Astrocyte (in vitro differentiated cells and primary cell): ENCODE measurements around the gene PMP22. TPM values are rescaled to one million over a fixed set of nuclear protein-coding genes. Genes with fewer than 3 reads are reported as not detected.

ENCODE experiments used
- DNase-seq: peaks from one replicate; pipeline ENCODE4 v3.0.0-alpha.2; 2010; ENCODE audit warnings: low read depth
- FAIRE-seq: peaks from 2 replicates; lab custom pipeline; 2011; peaks lifted over from hg19 to GRCh38; lab: Jason Lieb, UNC
- H2AFZ ChIP-seq: 2 replicates; pipeline ENCODE4 v1.6.0; 2012; ENCODE audit warnings: low read depth, low read length, inconsistent platforms
- H3K27ac ChIP-seq: 2 replicates; pipeline ENCODE4 v1.5.1; 2011; ENCODE audit warnings: low read depth, low read length, inconsistent platforms
- H3K27me3 ChIP-seq: 2 replicates; pipeline ENCODE4 v1.6.0; 2011; ENCODE audit warnings: low read length, inconsistent platforms; ENCODE audit not compliant: insufficient read depth
- H3K36me3 ChIP-seq: 2 replicates; pipeline ENCODE4 v1.5.1; 2011; ENCODE audit warnings: low read length, inconsistent platforms; ENCODE audit not compliant: insufficient read depth
- H3K4me1 ChIP-seq: 2 replicates; pipeline ENCODE4 v1.5.1; 2011; ENCODE audit warnings: low read length, inconsistent platforms; ENCODE audit not compliant: insufficient read depth
- H3K4me2 ChIP-seq: 2 replicates; pipeline ENCODE4 v1.6.0; 2012; ENCODE audit warnings: low read length, inconsistent platforms
- H3K4me3 ChIP-seq: 2 replicates; pipeline ENCODE4 v1.5.1; 2011; ENCODE audit warnings: low read depth, mild to moderate bottlenecking, low read length, inconsistent platforms; ENCODE audit not compliant: insufficient read depth
- H3K79me2 ChIP-seq: 2 replicates; pipeline ENCODE4 v1.6.0; 2012; ENCODE audit warnings: mild to moderate bottlenecking, low read length, inconsistent platforms; ENCODE audit not compliant: insufficient read depth
- H3K9ac ChIP-seq: 2 replicates; pipeline ENCODE4 v1.6.0; 2012; ENCODE audit warnings: mild to moderate bottlenecking, low read length, inconsistent platforms
- H3K9me3 ChIP-seq: 2 replicates; pipeline ENCODE4 v1.5.1; 2012; ENCODE audit warnings: low read depth, mild to moderate bottlenecking, low read length, inconsistent platforms; ENCODE audit not compliant: insufficient read depth
- H4K20me1 ChIP-seq: 2 replicates; pipeline ENCODE4 v1.6.0; 2012; ENCODE audit warnings: low read length, inconsistent platforms; ENCODE audit not compliant: insufficient read depth
- H3K27ac Mint-ChIP-seq: one replicate; pipeline ENCODE4 v1.8.0; 2021; ENCODE audit warnings: mild to moderate bottlenecking, mixed read lengths; ENCODE audit not compliant: unreplicated experiment
- H3K27me3 Mint-ChIP-seq: one replicate; pipeline ENCODE4 v1.8.0; 2021; ENCODE audit warnings: low read depth, mixed read lengths; ENCODE audit not compliant: unreplicated experiment
- H3K36me3 Mint-ChIP-seq: one replicate; pipeline ENCODE4 v1.8.0; 2021; ENCODE audit warnings: low read depth, mixed read lengths; ENCODE audit not compliant: unreplicated experiment
- H3K4me1 Mint-ChIP-seq: one replicate; pipeline ENCODE4 v1.8.0; 2021; ENCODE audit warnings: low read depth, mixed read lengths; ENCODE audit not compliant: unreplicated experiment
- H3K4me3 Mint-ChIP-seq: one replicate; pipeline ENCODE4 v1.8.0; 2021; ENCODE audit warnings: mild to moderate bottlenecking, moderate library complexity, mixed read lengths; ENCODE audit not compliant: unreplicated experiment
- H3K9me3 Mint-ChIP-seq: one replicate; pipeline ENCODE4 v1.8.0; 2021; ENCODE audit warnings: mild to moderate bottlenecking, mixed read lengths; ENCODE audit not compliant: unreplicated experiment
- CTCF ChIP-seq: IDR thresholded peaks from 2 replicates; pipeline ENCODE4 v1.5.1; 2011; ENCODE audit warnings: low read depth, mild to moderate bottlenecking, inconsistent platforms, low read length, moderate library complexity; ENCODE audit not compliant: insufficient read depth
- EZH2 ChIP-seq: IDR thresholded peaks from 2 replicates; pipeline ENCODE4 v1.6.1; 2012; ENCODE audit warnings: mild to moderate bottlenecking, low read length, inconsistent platforms; ENCODE audit not compliant: insufficient read depth
- total RNA-seq: library from RNA; stranded (reverse); gene quantifications from 2 replicates; pipeline ENCODE4 v1.2.1, GENCODE V29; 2021

The PMP22 gene
- total RNA-seq, 1 donor from 2014 or later, result 41.7 TPM

- H3K4me1 Mint-ChIP-seq, result peaks cover 14% of the 10 kb centered on the region
- TF ChIP-seq CTCF (no peak), EZH2 (no peak)
- no peak for FAIRE-seq
These were observed 38.7 kb upstream of the PMP22 start for GRCh38 chr17:15303851-15304250.

GRCh38 chr17:15303268-15303667 is 38.1 kb upstream of the PMP22 start:
- no peak overlapping the region for H3K4me2 ChIP-seq
- H3K9me3 ChIP-seq, result no peaks in the 10 kb centered on the region
- peaks cover 12% of the 10 kb centered on the region for H3K4me1 ChIP-seq
- no peaks in the 10 kb centered on the region for H3K27me3 ChIP-seq
- FAIRE-seq (no peak), DNase-seq (no peak)
- H3K27ac Mint-ChIP-seq, result no peak overlapping the region
- TF ChIP-seq CTCF, result no peak
- no peak for TF ChIP-seq EZH2
- H3K4me1 Mint-ChIP-seq, result peaks cover 14% of the 10 kb centered on the region
- no peak overlapping the region for H3K4me3 Mint-ChIP-seq
- H3K9ac ChIP-seq, result no peak overlapping the region
- H2AFZ ChIP-seq, result no peak overlapping the region
- H3K9me3 Mint-ChIP-seq, result no peaks in the 10 kb centered on the region
- peaks cover 3% of the 10 kb centered on the region for H3K27me3 Mint-ChIP-seq
- no peaks in the 10 kb centered on the region for H3K36me3 Mint-ChIP-seq
- no peaks in the 10 kb centered on the region for H3K79me2 ChIP-seq
- no peak overlapping the region for H3K4me3 ChIP-seq
- H3K27ac ChIP-seq, result no peak overlapping the region
- H4K20me1 ChIP-seq, result no peaks in the 10 kb centered on the region
- H3K36me3 ChIP-seq, result no peaks in the 10 kb centered on the region

More at GRCh38 chr17:15303851-15304250, 38.7 kb upstream of the PMP22 start:
- Histone ChIP-seq H3K27me3 (no peaks in the 10 kb centered on the region), H3K9ac (no peak overlapping the region), H3K9me3 (no peaks in the 10 kb centered on the region), H3K79me2 (no peaks in the 10 kb centered on the region), H3K4me3 (no peak overlapping the region), H2AFZ (no peak overlapping the region), H3K4me2 (no peak overlapping the region), H3K4me1 (peaks cover 10% of the 10 kb centered on the region), H3K27ac (no peak overlapping the region), H4K20me1 (no peaks in the 10 kb centered on the region), H3K36me3 (no peaks in the 10 kb centered on the region)
- H3K4me3 Mint-ChIP-seq, result no peak overlapping the region
- no peaks in the 10 kb centered on the region for H3K9me3 Mint-ChIP-seq
- DNase-seq, result no peak
- H3K36me3 Mint-ChIP-seq, result no peaks in the 10 kb centered on the region
- peaks cover 3% of the 10 kb centered on the region for H3K27me3 Mint-ChIP-seq
- no peak overlapping the region for H3K27ac Mint-ChIP-seq

GRCh38 chr17:15301845-15302244 is 36.7 kb upstream of the PMP22 start:
- no peaks in the 10 kb centered on the region for H3K79me2 ChIP-seq
- H4K20me1 ChIP-seq, result no peaks in the 10 kb centered on the region
- no peak overlapping the region for H3K27ac ChIP-seq
- H3K27ac Mint-ChIP-seq, result no peak overlapping the region
- DNase-seq (no peak), FAIRE-seq (no peak)
- H3K36me3 ChIP-seq, result no peaks in the 10 kb centered on the region
- H3K4me2 ChIP-seq, result no peak overlapping the region
- no peaks in the 10 kb centered on the region for H3K9me3 Mint-ChIP-seq
- peaks cover 3% of the 10 kb centered on the region for H3K27me3 Mint-ChIP-seq
- H3K4me1 Mint-ChIP-seq, result peaks cover 12% of the 10 kb centered on the region
- H3K9me3 ChIP-seq, result no peaks in the 10 kb centered on the region
- H3K4me3 ChIP-seq, result no peak overlapping the region
- no peak overlapping the region for H3K4me3 Mint-ChIP-seq
- peaks cover 17% of the 10 kb centered on the region for H3K4me1 ChIP-seq
- H3K9ac ChIP-seq, result no peak overlapping the region
- H3K36me3 Mint-ChIP-seq, result peaks cover 2% of the 10 kb centered on the region
- TF ChIP-seq EZH2 (no peak), CTCF (no peak)
- H2AFZ ChIP-seq, result no peak overlapping the region
- no peaks in the 10 kb centered on the region for H3K27me3 ChIP-seq
